ENCODE data around the gene TSHZ2. TPM values are rescaled to one million over a fixed set of nuclear protein-coding genes. Genes with fewer than 3 reads are reported as not detected.

TSHZ2 gene
- total RNA-seq, 1 donor from 2014 or later = 2.0 TPM

- DNase-seq (ENCODE audit: extremely low read depth, low read depth, low spot score) = no peak
These were observed 251.5 kb downstream of the TSHZ2 start for GRCh38 chr20:53223626-53224172.

DNA sequence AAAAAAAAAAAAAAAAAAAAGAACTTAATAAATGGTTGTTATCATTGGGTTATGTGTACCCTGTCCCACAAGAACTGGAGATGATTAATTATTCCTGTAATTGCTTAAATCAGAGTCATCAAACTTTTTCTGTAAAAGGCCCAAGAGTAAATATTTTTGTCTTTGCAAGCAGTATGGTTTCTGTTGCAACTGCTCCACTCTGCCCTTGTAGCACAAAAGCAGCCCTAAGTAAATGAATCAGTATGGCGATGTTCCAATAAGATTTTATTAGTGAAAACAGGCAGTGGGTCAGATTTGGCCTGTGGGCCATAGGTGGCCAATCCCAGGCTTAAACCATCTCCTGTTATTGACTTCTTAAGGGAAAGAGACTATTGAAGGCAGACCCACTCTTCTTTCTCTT lies 252.7 kb downstream of the TSHZ2 start:
- no peak for DNase-seq (ENCODE audit: extremely low read depth, low read depth, low spot score)

DNA sequence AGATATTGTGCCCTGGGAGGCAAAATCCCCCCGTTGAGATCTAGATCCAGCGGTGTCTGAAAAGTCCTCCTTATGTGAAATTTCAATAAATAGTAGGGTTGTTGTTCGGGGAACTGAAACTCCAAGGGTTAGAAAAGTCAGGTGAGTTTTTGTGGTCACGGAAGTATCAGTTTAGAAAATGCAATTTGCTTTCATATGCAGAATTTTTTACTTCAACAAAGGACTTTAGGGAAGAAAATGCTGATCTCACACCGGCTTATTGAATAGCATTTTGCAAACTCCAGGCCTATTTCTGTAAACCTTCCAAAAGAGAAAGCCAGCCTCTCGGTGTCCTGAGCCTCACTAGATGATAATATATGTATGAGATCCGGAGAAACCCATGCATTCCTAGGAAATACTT lies 254.7 kb downstream of the TSHZ2 start:
- DNase-seq (ENCODE audit: extremely low read depth, low read depth, low spot score) = no peak

GRCh38 chr20:53227523-53227922 lies 255.4 kb downstream of the TSHZ2 start:
- no peak for DNase-seq (ENCODE audit: extremely low read depth, low read depth, low spot score)

GRCh38 chr20:53231061-53231460 lies 258.9 kb downstream of the TSHZ2 start:
- DNase-seq (ENCODE audit: extremely low read depth, low read depth, low spot score) = no peak

DNA sequence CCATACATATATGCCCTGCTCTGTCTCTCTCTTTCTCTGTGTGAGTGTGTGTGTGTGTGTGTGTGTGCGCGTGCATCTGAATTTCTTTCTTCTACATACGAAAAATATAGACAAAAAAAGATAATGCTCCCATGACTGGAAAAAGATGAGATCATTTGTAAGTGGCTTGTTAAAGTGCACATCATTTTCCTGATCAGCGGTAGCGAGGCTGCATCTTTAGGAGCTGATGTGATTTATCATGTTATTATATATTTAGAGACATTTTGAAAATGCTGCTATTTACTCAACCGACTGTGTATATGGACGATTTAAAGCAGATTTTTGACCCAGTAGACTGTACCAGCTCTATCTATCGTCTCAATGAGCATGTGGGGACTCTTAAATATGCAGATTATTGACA lies 265.3 kb downstream of the TSHZ2 start:
- DNase-seq (ENCODE audit: extremely low read depth, low read depth, low spot score) = no peak

- no peak for DNase-seq (ENCODE audit: extremely low read depth, low read depth, low spot score)
These were observed 266.0 kb downstream of the TSHZ2 start for GRCh38 chr20:53238121-53238660.

DNA sequence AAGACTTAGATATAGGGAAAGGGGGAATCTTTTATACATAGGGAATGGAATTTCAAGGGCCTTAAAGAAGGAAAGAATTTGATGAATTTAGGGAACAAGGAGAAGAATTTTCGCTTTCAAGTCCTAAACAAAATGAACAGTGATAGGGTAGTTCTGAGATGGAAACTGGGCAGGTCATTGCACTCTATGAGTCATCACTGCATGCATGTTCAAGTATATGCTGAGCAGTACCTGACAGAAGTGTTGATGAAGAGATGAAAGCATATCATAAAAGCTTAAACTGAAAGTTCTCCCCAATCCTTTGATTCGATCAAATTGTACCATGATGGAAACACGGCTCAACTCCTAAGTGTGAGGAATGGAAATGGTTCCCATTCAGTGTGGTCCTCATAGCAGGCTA lies 271.0 kb downstream of the TSHZ2 start:
- no peak for DNase-seq (ENCODE audit: extremely low read depth, low read depth, low spot score)

DNA sequence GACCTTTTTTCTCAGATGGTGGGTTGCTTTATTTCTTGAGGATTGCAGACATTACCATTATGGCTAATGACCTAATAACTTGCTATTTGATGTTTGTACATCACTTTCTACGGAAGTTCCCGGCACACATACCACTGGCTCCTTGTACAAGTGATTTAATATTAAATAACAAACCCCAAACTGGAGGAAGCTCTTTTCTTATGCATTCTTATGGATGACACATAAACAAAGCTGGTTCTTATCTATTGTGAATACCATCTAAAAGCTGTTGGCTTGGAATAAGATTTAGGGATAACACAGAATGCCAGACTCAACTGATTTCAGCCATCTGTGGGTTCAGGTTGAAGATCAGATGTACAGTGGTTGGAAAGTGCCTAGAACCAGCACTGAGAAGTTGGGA lies 272.6 kb downstream of the TSHZ2 start:
- DNase-seq (ENCODE audit: extremely low read depth, low read depth, low spot score) = no peak

GRCh38 chr20:53245574-53245973 lies 273.4 kb downstream of the TSHZ2 start:
- no peak for DNase-seq (ENCODE audit: extremely low read depth, low read depth, low spot score)

- DNase-seq (ENCODE audit: extremely low read depth, low read depth, low spot score) = no peak
These were observed 275.4 kb downstream of the TSHZ2 start for GRCh38 chr20:53247468-53248103.

- DNase-seq (ENCODE audit: extremely low read depth, low read depth, low spot score) = no peak
These were observed 278.3 kb downstream of the TSHZ2 start for GRCh38 chr20:53250456-53250855.

GRCh38 chr20:53252002-53252401 lies 279.8 kb downstream of the TSHZ2 start:
- DNase-seq (ENCODE audit: extremely low read depth, low read depth, low spot score) = no peak

DNA sequence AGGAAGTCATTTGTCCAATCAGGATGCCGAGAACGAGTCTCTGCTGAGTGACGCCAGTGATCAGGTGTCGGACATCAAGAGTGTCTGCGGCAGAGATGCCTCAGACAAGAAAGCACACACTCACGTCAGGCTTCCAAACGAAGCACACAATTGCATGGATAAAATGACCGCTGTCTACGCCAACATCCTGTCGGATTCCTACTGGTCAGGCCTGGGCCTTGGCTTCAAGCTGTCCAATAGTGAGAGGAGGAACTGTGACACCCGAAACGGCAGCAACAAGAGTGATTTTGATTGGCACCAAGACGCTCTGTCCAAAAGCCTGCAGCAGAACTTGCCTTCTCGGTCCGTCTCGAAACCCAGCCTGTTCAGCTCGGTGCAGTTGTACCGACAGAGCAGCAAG lies 281.5 kb downstream of the TSHZ2 start:
- DNase-seq (ENCODE audit: extremely low read depth, low read depth, low spot score) = no peak

DNA sequence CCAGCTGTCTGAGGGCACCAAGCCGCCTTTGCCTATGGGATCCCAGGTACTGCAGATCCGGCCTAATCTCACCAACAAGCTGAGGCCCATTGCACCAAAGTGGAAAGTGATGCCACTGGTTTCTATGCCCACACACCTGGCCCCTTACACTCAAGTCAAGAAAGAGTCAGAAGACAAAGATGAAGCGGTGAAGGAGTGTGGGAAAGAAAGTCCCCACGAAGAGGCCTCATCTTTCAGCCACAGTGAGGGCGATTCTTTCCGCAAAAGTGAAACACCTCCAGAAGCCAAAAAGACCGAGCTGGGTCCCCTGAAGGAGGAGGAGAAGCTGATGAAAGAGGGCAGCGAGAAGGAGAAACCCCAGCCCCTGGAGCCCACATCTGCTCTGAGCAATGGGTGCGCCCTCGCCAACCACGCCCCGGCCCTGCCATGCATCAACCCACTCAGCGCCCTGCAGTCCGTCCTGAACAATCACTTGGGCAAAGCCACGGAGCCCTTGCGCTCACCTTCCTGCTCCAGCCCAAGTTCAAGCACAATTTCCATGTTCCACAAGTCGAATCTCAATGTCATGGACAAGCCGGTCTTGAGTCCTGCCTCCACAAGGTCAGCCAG lies 283.0 kb downstream of the TSHZ2 start:
- no peak for DNase-seq (ENCODE audit: extremely low read depth, low read depth, low spot score)

- no peak for DNase-seq (ENCODE audit: extremely low read depth, low read depth, low spot score)
These were observed 286.6 kb downstream of the TSHZ2 start for GRCh38 chr20:53258741-53259140.

DNA sequence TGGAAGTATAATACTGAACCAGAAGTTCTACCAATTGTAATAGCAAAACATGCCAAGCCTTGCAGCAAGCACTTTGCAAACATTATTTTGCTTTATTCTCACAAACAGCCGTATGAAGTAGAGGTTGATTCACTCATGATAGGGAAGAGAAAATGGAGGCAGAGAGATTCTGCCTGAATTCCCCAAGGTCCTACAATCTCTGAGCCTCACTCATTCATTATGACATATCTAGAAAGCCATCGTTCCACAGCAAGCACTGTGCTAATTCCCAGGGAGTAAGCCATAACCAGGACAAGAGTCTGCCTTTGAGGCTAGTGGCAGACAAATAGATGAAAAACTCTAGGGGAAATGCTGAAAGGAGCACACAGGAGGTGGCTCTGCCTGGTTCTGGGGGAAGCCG lies 288.0 kb downstream of the TSHZ2 start:
- no peak for DNase-seq (ENCODE audit: extremely low read depth, low read depth, low spot score)

DNA sequence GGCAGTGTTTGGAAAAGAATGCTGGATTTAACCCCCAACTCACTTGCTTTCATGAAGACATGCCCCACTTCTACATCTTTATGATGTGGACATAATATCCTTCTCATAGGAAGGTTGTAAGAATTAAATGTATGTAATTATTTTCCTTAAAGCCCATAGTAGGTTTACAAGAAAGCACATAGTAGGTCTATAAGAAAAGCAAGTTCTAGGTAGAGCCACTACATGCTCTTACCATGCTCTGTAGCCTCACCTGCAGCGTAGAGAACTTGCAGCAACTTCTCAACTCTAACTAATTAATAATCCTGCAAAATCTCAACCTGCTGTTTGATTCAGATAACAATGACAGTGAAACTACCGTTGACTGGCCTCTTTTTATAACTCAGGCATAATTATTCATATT lies 288.4 kb downstream of the TSHZ2 start:
- DNase-seq (ENCODE audit: extremely low read depth, low read depth, low spot score) = no peak

GRCh38 chr20:53262365-53262764 lies 290.2 kb downstream of the TSHZ2 start:
- no peak for DNase-seq (ENCODE audit: extremely low read depth, low read depth, low spot score)

GRCh38 chr20:53263554-53264438 lies 291.6 kb downstream of the TSHZ2 start:
- no peak for DNase-seq (ENCODE audit: extremely low read depth, low read depth, low spot score)

DNA sequence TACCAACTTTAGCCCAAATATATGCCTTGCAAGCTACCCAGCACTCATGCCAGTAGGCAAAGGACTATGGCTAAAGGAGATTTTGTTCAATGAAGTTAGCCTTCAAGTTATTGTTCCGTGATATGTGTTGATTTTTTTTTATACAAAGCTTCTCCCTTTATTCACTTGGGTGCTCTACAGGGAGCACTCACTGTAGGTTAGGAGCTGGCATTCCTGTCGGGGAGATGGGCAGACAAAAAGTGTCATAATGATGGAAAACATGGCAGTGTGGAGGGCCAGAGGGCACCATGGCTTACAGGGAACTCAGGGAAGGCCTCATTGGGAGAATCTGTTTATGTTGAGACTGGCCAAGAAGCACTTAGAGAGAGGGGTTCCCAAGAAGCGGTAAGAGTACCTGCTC lies 292.4 kb downstream of the TSHZ2 start:
- DNase-seq (ENCODE audit: extremely low read depth, low read depth, low spot score) = no peak
